Measurements from ENCODE around the gene FBLN5. TPM values are rescaled to one million over a fixed set of nuclear protein-coding genes. Genes with fewer than 3 reads are reported as not detected.
A peak's percentile ranks its signal among the peaks of the same experiment; 100 is the strongest.

The FBLN5 gene
- total RNA-seq, 2 experiments from 2014 or later = 1.3 to 1.4 TPM

- Mint-ChIP-seq H3K36me3 (ENCODE audit: low read depth) (no peaks in the 10 kb centered on the region), H3K27ac (peak overlapping the region; percentile 91), H3K4me3 (peak overlapping the region; percentile 68), H3K4me1 (ENCODE audit: low read depth) (peaks cover 98% of the 10 kb centered on the region), H3K27me3 (no peaks in the 10 kb centered on the region), H3K9me3 (no peaks in the 10 kb centered on the region)
- CTCF ChIA-PET = no interaction called here
- no peak for DNase-seq
- intact Hi-C loops (cut with micrococcal nuclease) = loop anchor here (5.0 kb wide), 1 partner anchor 34 kb away; no protein-coding TSS in a partner anchor
- POLR2A ChIA-PET = interaction anchor here (0.6 to 2.7 kb wide), 3 partner anchors 7 to 236 kb away, joined by 3 to 8 read pairs (median 8); partner anchors contain the start of gene ATXN3
- no peak for ATAC-seq
- TF ChIP-seq, protein P1, sequence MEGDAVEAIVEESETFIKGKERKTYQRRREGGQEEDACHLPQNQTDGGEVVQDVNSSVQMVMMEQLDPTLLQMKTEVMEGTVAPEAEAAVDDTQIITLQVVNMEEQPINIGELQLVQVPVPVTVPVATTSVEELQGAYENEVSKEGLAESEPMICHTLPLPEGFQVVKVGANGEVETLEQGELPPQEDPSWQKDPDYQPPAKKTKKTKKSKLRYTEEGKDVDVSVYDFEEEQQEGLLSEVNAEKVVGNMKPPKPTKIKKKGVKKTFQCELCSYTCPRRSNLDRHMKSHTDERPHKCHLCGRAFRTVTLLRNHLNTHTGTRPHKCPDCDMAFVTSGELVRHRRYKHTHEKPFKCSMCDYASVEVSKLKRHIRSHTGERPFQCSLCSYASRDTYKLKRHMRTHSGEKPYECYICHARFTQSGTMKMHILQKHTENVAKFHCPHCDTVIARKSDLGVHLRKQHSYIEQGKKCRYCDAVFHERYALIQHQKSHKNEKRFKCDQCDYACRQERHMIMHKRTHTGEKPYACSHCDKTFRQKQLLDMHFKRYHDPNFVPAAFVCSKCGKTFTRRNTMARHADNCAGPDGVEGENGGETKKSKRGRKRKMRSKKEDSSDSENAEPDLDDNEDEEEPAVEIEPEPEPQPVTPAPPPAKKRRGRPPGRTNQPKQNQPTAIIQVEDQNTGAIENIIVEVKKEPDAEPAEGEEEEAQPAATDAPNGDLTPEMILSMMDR (IDR thresholded peaks at IDR 0.05) = no peak
These were observed 76.6 kb downstream of the FBLN5 start for GRCh38 chr14:91870890-91871289.

DNA sequence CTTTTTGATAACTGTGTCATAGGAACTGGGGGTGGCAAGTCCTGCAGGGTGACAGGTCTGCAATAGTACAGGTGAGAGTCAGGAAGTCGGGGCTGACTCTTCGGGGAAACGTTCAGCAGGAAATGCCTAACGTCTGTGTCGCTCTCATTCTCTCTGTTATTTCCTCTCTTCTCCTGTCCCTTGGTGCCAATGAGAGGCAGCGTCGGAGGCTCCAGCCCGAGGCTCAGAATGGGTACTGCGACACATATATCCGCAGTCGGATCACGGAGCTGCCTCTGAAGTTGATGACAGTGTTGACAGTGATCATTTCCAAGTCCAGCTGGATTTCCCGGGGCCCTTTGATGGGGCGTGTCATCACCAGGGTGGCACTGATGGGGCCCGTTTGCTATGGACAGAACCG lies 77.5 kb downstream of the FBLN5 start:
- TF ChIP-seq, protein P1 (IDR thresholded peaks at IDR 0.05) = no peak
- ChIA-PET POLR2A (interaction anchor here (1.5 kb wide), 1 partner anchor 11 kb away, joined by 6 read pairs; no protein-coding TSS in a partner anchor), CTCF (interaction anchor here (0.9 to 1.2 kb wide), 2 partner anchors 9 to 12 kb away, joined by 4 read pairs; no protein-coding TSS in a partner anchor)
- Mint-ChIP-seq H3K4me3 (peak overlapping the region; percentile 68), H3K9me3 (no peaks in the 10 kb centered on the region), H3K27ac (peak overlapping the region; percentile 91), H3K4me1 (ENCODE audit: low read depth) (peaks cover 95% of the 10 kb centered on the region), H3K36me3 (ENCODE audit: low read depth) (no peaks in the 10 kb centered on the region), H3K27me3 (no peaks in the 10 kb centered on the region)
- intact Hi-C loops (cut with micrococcal nuclease) = loop anchor here (5.0 kb wide), 1 partner anchor 33 kb away; no protein-coding TSS in a partner anchor
- ATAC-seq (peak; percentile 47), DNase-seq (peak; percentile 72)

DNA sequence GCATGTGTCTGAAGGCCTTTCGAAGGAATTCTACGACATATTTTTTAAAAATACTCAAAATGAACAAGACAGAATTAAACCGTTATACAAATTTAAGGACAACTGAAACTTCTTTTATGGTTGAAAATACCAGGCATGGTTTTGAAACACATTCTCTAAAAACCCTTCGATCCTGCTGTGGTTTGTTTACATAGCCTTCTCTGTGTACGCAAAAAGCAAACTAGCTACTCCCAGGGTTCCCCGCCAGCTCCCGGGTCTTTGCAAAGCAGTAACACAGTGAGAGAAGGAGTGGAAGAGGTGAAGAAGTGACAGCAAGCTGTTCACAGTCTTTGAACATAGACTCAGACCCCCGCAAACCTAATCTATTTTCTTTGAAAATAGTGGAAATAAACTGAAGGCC lies 77.9 kb downstream of the FBLN5 start:
- H3K36me3 Mint-ChIP-seq (ENCODE audit: low read depth) = no peaks in the 10 kb centered on the region
- no peak for ATAC-seq
- no peaks in the 10 kb centered on the region for H3K9me3 Mint-ChIP-seq
- no peak for DNase-seq
- peak overlapping the region; percentile 91 for H3K27ac Mint-ChIP-seq
- no peaks in the 10 kb centered on the region for H3K27me3 Mint-ChIP-seq
- TF ChIP-seq, protein P1 (IDR thresholded peaks at IDR 0.05) = no peak
- ChIA-PET CTCF (interaction anchor here (0.9 to 1.2 kb wide), 2 partner anchors 8 to 11 kb away, joined by 4 read pairs; no protein-coding TSS in a partner anchor), POLR2A (interaction anchor here (0.8 to 1.5 kb wide), 2 partner anchors 9 to 10 kb away, joined by 4 to 6 read pairs; no protein-coding TSS in a partner anchor)
- intact Hi-C loops (cut with micrococcal nuclease) = no loop called here
- peaks cover 92% of the 10 kb centered on the region for H3K4me1 Mint-ChIP-seq (ENCODE audit: low read depth)
- peak overlapping the region; percentile 68 for H3K4me3 Mint-ChIP-seq

DNA sequence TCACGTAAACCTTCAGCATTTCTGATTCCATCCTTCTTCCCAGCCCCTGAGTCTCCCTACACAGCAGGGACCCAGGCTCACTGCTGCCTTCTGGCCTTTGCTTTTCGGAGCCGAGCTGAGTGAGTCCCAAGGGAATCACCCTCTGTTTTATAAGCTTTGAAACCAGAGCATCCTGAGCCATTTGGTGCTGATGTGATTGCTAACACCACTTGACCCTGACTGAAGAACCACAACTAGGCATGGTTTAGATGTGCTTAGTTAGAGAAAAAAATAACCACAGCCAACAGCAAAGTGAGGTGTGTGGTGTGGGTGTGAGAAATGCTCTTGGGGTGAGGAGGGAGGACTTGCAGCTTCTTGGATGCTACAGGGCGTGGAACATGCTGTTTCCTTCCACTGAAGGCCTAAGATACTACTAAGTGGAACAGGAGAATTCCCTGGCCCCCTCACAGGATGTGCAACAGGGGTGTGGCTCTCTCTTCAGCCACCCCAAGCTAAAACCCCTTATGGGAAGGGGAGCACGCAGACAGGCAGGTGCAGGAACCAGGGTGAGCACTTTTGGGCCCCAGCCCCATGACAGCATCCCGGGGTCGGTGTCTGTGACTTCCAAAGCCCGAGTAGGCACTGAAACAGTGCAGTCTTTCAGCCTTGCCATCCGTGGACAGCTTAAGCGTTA lies 80.0 kb downstream of the FBLN5 start, which contains the start of gene TC2N:
Gene TC2N (minus strand): TSS at position 221 of the 673 bp plus-strand sequence. CDS start 53,767 bp downstream, outside the sequence.
- ChIA-PET CTCF (interaction anchor here (1.2 to 1.9 kb wide), 3 partner anchors 10 to 44 kb away, joined by 3 to 8 read pairs (median 5); no protein-coding TSS in a partner anchor), POLR2A (interaction anchor here (0.6 to 2.1 kb wide), 13 partner anchors 9 to 358 kb away, joined by 3 to 10 read pairs (median 3); no protein-coding TSS in a partner anchor)
- DNase-seq (peak; percentile 83), ATAC-seq (peak; percentile 48)
- Mint-ChIP-seq H3K4me3 (peak within 1 kb of the TSS; percentile 69), H3K9me3 (no peaks in the 10 kb centered on the region), H3K36me3 (ENCODE audit: low read depth) (peaks cover 5% of the 10 kb centered on the region), H3K27me3 (no peaks in the 10 kb centered on the region), H3K27ac (peak within 1 kb of the TSS; percentile 94), H3K4me1 (ENCODE audit: low read depth) (peaks cover 92% of the 10 kb centered on the region)
- intact Hi-C loops (cut with micrococcal nuclease) = no loop called here
- TF ChIP-seq, protein P1 (IDR thresholded peaks at IDR 0.05) = no peak

All from activated CD8-positive, alpha-beta T cell treated with anti-CD3 and anti-CD28 coated beads for 36 hours (primary cell).